Astrocyte of the spinal cord (primary cell): Measurements from ENCODE around the gene AFAP1L1.

ENCODE experiments used
- DNase-seq: peaks from one replicate; pipeline ENCODE4 v3.0.0; 2011; ENCODE audit warnings: low read depth, low spot score
- H3K4me3 ChIP-seq: 2 replicates; pipeline ENCODE4 v1.5.1; 2011; ENCODE audit warnings: low read depth, mild to moderate bottlenecking, low read length, moderate library complexity
- in situ Hi-C: cut with HindIII; loops from 2 replicates; pipeline ENCODE4 v1.10.0; 2017; ENCODE audit warnings: low sequenced_read_pairs
- TF ChIP-seq, protein P1 (sequence below): IDR thresholded peaks from 2 replicates; pipeline ENCODE4 v1.5.1; 2012; ENCODE audit warnings: low read depth, mild to moderate bottlenecking, low read length, inconsistent platforms

Gene AFAP1L1

DNA sequence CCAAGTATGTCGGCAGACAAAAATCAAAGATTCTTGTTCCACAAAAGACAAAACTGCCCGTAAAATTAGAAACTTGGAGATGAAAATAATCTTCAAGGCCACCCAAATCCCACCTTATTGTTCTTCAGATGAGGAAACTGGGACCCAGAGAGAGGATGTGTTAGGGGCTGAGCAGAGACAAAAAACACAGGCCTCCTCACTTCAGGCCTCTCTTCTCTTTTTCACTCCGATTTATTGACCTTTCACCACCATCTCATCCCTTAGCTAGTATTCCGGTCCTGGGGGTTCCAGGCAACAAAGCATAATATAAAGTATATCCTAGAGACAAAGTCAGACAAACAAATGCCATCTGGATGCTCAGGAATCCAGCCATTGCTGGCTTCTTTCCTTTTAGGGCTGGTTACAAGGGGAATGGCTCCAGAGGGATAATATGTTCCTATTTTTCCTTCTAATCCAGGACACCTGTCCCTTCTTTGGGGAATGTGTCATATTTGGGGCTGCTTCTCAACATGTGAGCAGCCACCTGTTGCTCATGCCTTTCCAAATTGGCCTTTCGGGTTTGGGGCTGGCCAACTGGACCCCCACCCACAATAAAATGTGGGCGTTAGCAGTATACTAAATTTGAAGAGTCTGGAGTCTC, 42.2 kb upstream of the AFAP1L1 start:
- in situ Hi-C loops, result no loop called here
- DNase-seq, result no peak
- no peak overlapping the region for H3K4me3 ChIP-seq
- TF ChIP-seq, protein P1, sequence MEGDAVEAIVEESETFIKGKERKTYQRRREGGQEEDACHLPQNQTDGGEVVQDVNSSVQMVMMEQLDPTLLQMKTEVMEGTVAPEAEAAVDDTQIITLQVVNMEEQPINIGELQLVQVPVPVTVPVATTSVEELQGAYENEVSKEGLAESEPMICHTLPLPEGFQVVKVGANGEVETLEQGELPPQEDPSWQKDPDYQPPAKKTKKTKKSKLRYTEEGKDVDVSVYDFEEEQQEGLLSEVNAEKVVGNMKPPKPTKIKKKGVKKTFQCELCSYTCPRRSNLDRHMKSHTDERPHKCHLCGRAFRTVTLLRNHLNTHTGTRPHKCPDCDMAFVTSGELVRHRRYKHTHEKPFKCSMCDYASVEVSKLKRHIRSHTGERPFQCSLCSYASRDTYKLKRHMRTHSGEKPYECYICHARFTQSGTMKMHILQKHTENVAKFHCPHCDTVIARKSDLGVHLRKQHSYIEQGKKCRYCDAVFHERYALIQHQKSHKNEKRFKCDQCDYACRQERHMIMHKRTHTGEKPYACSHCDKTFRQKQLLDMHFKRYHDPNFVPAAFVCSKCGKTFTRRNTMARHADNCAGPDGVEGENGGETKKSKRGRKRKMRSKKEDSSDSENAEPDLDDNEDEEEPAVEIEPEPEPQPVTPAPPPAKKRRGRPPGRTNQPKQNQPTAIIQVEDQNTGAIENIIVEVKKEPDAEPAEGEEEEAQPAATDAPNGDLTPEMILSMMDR, result no peak

DNA sequence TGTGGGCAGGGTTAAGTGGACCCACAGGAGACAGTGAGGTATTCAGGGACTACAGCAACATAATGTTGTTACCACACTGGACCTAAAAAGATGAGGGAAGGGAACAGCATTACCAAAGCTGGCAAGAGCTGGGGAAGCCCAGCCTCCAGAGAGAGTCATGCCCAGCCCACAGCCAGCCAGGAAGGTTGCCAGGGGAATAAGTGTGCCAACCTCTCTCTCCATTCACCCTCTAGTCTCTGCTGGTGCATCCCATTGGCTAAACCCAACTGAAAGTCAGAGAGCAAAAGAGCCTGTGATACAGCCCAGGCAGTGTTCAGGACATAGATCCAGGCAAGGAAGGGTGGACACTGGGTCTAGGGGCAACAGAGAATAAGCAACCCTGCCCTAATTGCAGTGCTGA, 35.8 kb upstream of the AFAP1L1 start:
- in situ Hi-C loops, result no loop called here
- H3K4me3 ChIP-seq, result no peak overlapping the region
- DNase-seq, result no peak
- TF ChIP-seq, protein P1, result no peak

DNA sequence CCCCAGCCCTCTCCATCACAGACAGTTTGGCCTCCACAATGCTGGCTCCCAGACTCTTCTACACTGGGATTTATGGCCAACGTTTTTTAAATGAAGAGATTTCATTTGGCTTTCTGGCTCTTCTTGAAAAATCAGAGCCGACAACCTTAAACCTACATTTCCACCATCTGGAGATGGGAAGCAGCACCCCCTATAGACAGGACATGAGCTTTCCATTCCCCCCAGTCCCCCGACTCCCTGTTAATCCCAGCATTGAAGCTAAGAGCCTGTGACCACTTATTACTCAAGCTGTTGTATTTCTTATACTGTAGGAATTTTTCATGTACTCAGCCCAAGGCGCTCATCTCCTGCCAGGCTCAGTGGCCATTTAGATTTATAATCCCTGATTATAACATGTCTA, 34.0 kb upstream of the AFAP1L1 start:
- DNase-seq, result no peak
- TF ChIP-seq, protein P1, result peak; percentile 36
- in situ Hi-C loops, result no loop called here
- no peak overlapping the region for H3K4me3 ChIP-seq

- in situ Hi-C loops, result no loop called here
- H3K4me3 ChIP-seq, result no peak overlapping the region
- DNase-seq, result no peak
- TF ChIP-seq, protein P1, result peak; percentile 41
Observed at GRCh38 chr5:149238540-149238939, 33.1 kb upstream of the AFAP1L1 start.

DNA sequence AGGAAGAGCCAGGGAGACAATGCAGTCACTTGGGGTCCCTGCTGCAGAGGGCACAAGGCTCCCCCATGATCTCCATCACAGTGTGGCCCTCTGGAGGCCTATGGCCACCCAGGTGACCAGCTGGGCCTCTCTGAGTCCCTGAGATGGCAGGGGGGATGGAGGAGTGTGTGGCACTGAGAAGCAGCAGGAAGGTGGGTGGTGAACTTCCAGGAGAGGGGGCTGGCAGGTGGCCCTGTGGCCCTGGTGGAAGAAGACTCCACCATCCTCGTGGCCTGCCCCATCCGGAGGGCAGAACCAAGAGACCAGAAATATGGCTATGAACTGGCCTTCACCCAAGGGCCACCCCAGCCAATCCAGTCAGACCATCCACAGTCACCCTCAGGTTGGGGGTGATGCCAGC, 31.7 kb upstream of the AFAP1L1 start:
- TF ChIP-seq, protein P1, result no peak
- in situ Hi-C loops, result no loop called here
- DNase-seq, result no peak
- no peak overlapping the region for H3K4me3 ChIP-seq

GRCh38 chr5:149240354-149240998, 31.2 kb upstream of the AFAP1L1 start:
- in situ Hi-C loops, result no loop called here
- TF ChIP-seq, protein P1, result no peak
- no peak for DNase-seq
- no peak overlapping the region for H3K4me3 ChIP-seq
